ENCODE results near the gene RBMXL3.

RBMXL3 gene

GRCh38 chrX:115234461-115234860 lies 45.3 kb downstream of the RBMXL3 start:
- no peak overlapping the region for H3K4me3 ChIP-seq (ENCODE audit: low read depth, low read length)
- TF ChIP-seq, protein P1, sequence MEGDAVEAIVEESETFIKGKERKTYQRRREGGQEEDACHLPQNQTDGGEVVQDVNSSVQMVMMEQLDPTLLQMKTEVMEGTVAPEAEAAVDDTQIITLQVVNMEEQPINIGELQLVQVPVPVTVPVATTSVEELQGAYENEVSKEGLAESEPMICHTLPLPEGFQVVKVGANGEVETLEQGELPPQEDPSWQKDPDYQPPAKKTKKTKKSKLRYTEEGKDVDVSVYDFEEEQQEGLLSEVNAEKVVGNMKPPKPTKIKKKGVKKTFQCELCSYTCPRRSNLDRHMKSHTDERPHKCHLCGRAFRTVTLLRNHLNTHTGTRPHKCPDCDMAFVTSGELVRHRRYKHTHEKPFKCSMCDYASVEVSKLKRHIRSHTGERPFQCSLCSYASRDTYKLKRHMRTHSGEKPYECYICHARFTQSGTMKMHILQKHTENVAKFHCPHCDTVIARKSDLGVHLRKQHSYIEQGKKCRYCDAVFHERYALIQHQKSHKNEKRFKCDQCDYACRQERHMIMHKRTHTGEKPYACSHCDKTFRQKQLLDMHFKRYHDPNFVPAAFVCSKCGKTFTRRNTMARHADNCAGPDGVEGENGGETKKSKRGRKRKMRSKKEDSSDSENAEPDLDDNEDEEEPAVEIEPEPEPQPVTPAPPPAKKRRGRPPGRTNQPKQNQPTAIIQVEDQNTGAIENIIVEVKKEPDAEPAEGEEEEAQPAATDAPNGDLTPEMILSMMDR (IDR thresholded peaks at IDR 0.05; ENCODE audit: insufficient read depth, low read depth, low read length, missing control alignments), result no peak
- no peak for DNase-seq (ENCODE audit: low read depth)

DNA sequence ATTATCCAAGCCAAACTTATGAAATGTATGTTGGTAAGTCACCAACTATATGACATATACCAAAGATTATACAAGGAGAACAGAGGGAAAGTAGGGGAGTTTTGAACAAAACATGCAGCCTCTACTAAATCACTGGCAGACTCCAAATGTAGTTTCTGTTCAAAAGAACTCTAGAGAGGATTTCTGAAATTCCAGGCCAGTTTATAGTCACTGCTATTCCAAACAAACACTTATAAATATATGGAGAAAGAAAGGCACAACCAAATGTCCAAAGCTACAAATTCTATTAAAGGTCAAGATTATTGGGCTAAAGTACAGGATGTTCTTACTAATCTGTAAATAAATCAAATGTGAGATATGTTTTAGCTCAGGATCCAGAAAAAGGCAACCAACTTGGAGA lies 47.4 kb downstream of the RBMXL3 start:
- TF ChIP-seq, protein P1 (IDR thresholded peaks at IDR 0.05; ENCODE audit: insufficient read depth, low read depth, low read length, missing control alignments), result no peak
- DNase-seq (ENCODE audit: low read depth), result no peak

DNA sequence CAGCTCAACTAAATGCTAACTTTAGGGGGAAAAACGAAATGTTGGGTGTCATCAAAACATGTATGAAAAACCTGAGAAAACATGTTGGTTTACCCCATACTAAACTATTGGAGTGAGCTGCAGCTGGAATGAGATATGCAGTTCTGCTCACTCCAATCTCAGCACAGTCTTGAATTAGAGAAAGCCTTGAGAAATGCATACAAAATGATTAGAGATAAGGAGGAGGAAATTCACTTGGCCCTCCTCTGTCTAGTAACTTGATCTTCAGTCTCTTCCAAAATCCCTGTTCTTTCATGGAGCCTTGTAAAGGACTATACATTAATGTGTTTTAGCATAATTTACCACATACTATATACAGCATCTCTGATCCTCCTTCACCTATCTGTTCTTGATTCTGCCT lies 47.8 kb downstream of the RBMXL3 start:
- TF ChIP-seq, protein P1 (IDR thresholded peaks at IDR 0.05; ENCODE audit: insufficient read depth, low read depth, low read length, missing control alignments), result no peak
- no peak for DNase-seq (ENCODE audit: low read depth)
- no peak overlapping the region for H3K4me3 ChIP-seq (ENCODE audit: low read depth, low read length)

More for the DNA sequence above, 47.4 kb downstream of the RBMXL3 start:
- no peak overlapping the region for H3K4me3 ChIP-seq (ENCODE audit: low read depth, low read length)
